HG02840 (cell line): Measurements from ENCODE around the gene ADAMTS6.

Experiments
- ATAC-seq: cut with Tn5 transposase; IDR thresholded peaks from one replicate; pipeline ENCODE4 v1.9.1; 2021; ENCODE audit warnings: mild to moderate bottlenecking, moderate library complexity, moderate number of reproducible peaks; ENCODE audit not compliant: unreplicated experiment, low FRiP score

Gene ADAMTS6

GRCh38 chr5:65121880-65122436 lies 359.8 kb downstream of the ADAMTS6 start:
- no peak for ATAC-seq

- ATAC-seq, result no peak
These were observed 361.3 kb downstream of the ADAMTS6 start for GRCh38 chr5:65120371-65120967.

GRCh38 chr5:65117525-65117924 lies 364.2 kb downstream of the ADAMTS6 start:
- ATAC-seq, result no peak

GRCh38 chr5:65113771-65114170 lies 367.9 kb downstream of the ADAMTS6 start:
- ATAC-seq, result no peak

- ATAC-seq, result no peak
These were observed 369.6 kb downstream of the ADAMTS6 start for GRCh38 chr5:65111961-65112658.

GRCh38 chr5:65108786-65109743 lies 372.7 kb downstream of the ADAMTS6 start:
- no peak for ATAC-seq

- ATAC-seq, result no peak
These were observed 376.4 kb downstream of the ADAMTS6 start for GRCh38 chr5:65105301-65105700.

GRCh38 chr5:65104831-65105230 lies 376.9 kb downstream of the ADAMTS6 start:
- no peak for ATAC-seq

- ATAC-seq, result no peak
These were observed 377.8 kb downstream of the ADAMTS6 start for GRCh38 chr5:65103756-65104440.

- peak; percentile 67 for ATAC-seq
These were observed 378.6 kb downstream of the ADAMTS6 start for GRCh38 chr5:65102976-65103711.

GRCh38 chr5:65102371-65102975 lies 379.2 kb downstream of the ADAMTS6 start:
- ATAC-seq, result peak; percentile 7

- no peak for ATAC-seq
These were observed 380.1 kb downstream of the ADAMTS6 start for GRCh38 chr5:65101632-65102100.

GRCh38 chr5:65100911-65101631 lies 380.6 kb downstream of the ADAMTS6 start:
- no peak for ATAC-seq
